Peyer's patch (tissue), 4 donors: ENCODE results near the gene GPC3.

Source experiments
- POLR2A ChIP-seq, 2 donors: fragments of 450-650 bp; IDR thresholded peaks; one replicate each; pipeline ENCODE4 v1.5.1; 2017; ENCODE audit warnings: antibody characterized with exemption in 2 of 2, mild to moderate bottlenecking in 2 of 2, moderate library complexity in 2 of 2
- TF ChIP-seq, protein P1 (sequence below), 6 experiments: fragments of 450-650 bp in 4 of 6; fragments of 200-600 bp in 2 of 6; sonication (generic) in 1 of 6; IDR thresholded peaks; one replicate each; pipeline ENCODE4 v1.5.1; 2017 to 2019; ENCODE audit warnings: antibody characterized with exemption in 6 of 6, mild to moderate bottlenecking in 3 of 6, moderate library complexity in 1 of 6

DNA sequence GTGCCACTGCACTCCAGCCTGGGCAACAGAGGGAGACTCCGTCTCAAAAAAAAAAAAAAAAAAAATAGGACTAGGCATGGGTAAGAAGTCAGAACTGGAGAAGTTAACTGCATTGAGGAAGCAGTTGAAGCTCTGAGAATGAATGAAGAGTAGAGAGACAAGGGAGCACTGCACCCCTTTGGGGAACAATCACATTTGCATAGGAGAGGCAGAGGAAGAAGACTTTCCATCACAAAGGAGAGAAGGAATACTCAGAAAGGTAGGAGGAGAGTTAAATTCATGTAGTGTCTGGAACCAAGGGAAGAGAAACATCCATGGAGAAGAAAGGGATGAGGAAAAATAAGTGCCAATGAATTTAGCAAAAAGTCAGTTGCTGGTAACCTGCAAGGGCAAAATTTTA is 72.4 kb downstream of the GPC3 start:
- TF ChIP-seq, protein P1, sequence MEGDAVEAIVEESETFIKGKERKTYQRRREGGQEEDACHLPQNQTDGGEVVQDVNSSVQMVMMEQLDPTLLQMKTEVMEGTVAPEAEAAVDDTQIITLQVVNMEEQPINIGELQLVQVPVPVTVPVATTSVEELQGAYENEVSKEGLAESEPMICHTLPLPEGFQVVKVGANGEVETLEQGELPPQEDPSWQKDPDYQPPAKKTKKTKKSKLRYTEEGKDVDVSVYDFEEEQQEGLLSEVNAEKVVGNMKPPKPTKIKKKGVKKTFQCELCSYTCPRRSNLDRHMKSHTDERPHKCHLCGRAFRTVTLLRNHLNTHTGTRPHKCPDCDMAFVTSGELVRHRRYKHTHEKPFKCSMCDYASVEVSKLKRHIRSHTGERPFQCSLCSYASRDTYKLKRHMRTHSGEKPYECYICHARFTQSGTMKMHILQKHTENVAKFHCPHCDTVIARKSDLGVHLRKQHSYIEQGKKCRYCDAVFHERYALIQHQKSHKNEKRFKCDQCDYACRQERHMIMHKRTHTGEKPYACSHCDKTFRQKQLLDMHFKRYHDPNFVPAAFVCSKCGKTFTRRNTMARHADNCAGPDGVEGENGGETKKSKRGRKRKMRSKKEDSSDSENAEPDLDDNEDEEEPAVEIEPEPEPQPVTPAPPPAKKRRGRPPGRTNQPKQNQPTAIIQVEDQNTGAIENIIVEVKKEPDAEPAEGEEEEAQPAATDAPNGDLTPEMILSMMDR (IDR thresholded peaks at IDR 0.05), result no peak
- TF ChIP-seq POLR2A (IDR thresholded peaks at IDR 0.05), result no peak
